ENCODE measurements around the gene SLC44A5. TPM values are rescaled to one million over a fixed set of nuclear protein-coding genes. Genes with fewer than 3 reads are reported as not detected.

The SLC44A5 gene
- total RNA-seq, 1 experiment from 2014 or later, result 0.18 TPM

- Histone ChIP-seq H3K4me3 (ENCODE audit: low read depth in 2 of 2, low read length in 2 of 2) (no peak overlapping the region), H3K4me1 (ENCODE audit: control insufficient read depth, insufficient read depth, low read length) (peaks cover 5% of the 10 kb centered on the region; the same call in 1 of the 2 replicates), H3K27ac (ENCODE audit: low read length) (no peak overlapping the region), H3K9me3 (ENCODE audit: control insufficient read depth, insufficient read depth, low read depth, low read length) (no peaks in the 10 kb centered on the region), H3K36me3 (ENCODE audit: control insufficient read depth, insufficient read depth, low read length) (no peaks in the 10 kb centered on the region), H3K27me3 (ENCODE audit: control insufficient read depth, insufficient read depth, low read length) (peaks cover 34% of the 10 kb centered on the region)
- intact Hi-C loops (cut with micrococcal nuclease; ENCODE audit: unreplicated experiment) (no loop called here), in situ Hi-C loops (cut with HindIII; ENCODE audit: low pct_unique_long_range_greater_than_20kb, low sequenced_read_pairs) (no loop called here)
- DNase-seq (ENCODE audit: low read depth, low spot score) (no peak), ATAC-seq (no peak)
- ChIA-PET CTCF (no interaction called here), POLR2A (no interaction called here)
- TF ChIP-seq TCF7L2 (IDR thresholded peaks at IDR 0.05; ENCODE audit: low read depth, low read length), result no peak
- TF ChIP-seq, protein P1, sequence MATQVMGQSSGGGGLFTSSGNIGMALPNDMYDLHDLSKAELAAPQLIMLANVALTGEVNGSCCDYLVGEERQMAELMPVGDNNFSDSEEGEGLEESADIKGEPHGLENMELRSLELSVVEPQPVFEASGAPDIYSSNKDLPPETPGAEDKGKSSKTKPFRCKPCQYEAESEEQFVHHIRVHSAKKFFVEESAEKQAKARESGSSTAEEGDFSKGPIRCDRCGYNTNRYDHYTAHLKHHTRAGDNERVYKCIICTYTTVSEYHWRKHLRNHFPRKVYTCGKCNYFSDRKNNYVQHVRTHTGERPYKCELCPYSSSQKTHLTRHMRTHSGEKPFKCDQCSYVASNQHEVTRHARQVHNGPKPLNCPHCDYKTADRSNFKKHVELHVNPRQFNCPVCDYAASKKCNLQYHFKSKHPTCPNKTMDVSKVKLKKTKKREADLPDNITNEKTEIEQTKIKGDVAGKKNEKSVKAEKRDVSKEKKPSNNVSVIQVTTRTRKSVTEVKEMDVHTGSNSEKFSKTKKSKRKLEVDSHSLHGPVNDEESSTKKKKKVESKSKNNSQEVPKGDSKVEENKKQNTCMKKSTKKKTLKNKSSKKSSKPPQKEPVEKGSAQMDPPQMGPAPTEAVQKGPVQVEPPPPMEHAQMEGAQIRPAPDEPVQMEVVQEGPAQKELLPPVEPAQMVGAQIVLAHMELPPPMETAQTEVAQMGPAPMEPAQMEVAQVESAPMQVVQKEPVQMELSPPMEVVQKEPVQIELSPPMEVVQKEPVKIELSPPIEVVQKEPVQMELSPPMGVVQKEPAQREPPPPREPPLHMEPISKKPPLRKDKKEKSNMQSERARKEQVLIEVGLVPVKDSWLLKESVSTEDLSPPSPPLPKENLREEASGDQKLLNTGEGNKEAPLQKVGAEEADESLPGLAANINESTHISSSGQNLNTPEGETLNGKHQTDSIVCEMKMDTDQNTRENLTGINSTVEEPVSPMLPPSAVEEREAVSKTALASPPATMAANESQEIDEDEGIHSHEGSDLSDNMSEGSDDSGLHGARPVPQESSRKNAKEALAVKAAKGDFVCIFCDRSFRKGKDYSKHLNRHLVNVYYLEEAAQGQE (IDR thresholded peaks at IDR 0.05; ENCODE audit: insufficient read depth in 1 of 2, low read depth in 2 of 2, low read length in 1 of 2), result no peak
- no peak for TF ChIP-seq SIN3A (IDR thresholded peaks at IDR 0.05; ENCODE audit: borderline replicate concordance, insufficient read depth, low read depth, low read length)
- no peak for TF ChIP-seq CTCF (IDR thresholded peaks at IDR 0.05)
- no peak for TF ChIP-seq POLR2AphosphoS5 (IDR thresholded peaks at IDR 0.05; ENCODE audit: low read depth, low read length)
- no TSS peak for BruUV-seq (replicated peaks)
These were observed 3.0 kb upstream of the SLC44A5 start for GRCh38 chr1:75613916-75614315.

DNA sequence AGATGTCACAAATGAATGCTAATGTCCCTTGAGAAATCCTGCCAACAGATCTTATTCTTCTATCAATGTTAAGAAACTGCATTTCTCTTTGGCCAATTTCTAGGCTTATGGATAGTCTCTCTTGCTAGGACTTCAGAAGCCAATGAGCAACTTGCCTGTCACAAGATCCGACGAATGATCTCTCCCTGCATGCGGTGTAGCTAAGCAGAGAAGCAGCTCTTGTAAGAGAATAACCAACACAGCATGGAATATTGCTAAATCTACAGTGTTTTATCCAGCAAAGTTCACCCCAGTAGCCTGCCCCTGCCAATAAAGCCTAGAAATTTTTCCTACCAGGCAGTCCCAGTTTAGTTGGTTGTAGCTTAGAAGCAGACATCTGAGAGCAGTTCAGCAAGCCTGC lies 2.1 kb upstream of the SLC44A5 start:
- Histone ChIP-seq H3K27ac (ENCODE audit: low read length) (no peak overlapping the region), H3K36me3 (ENCODE audit: control insufficient read depth, insufficient read depth, low read length) (no peaks in the 10 kb centered on the region), H3K4me1 (ENCODE audit: control insufficient read depth, insufficient read depth, low read length) (peaks cover 5% of the 10 kb centered on the region; the same call in 1 of the 2 replicates), H3K9me3 (ENCODE audit: control insufficient read depth, insufficient read depth, low read depth, low read length) (no peaks in the 10 kb centered on the region), H3K4me3 (ENCODE audit: low read depth in 2 of 2, low read length in 2 of 2) (no peak overlapping the region), H3K27me3 (ENCODE audit: control insufficient read depth, insufficient read depth, low read length) (peaks cover 34% of the 10 kb centered on the region)
- ATAC-seq (no peak), DNase-seq (ENCODE audit: low read depth, low spot score) (no peak)
- ChIA-PET CTCF (no interaction called here), POLR2A (no interaction called here)
- no TSS peak for BruUV-seq (replicated peaks)
- in situ Hi-C loops (cut with HindIII; ENCODE audit: low pct_unique_long_range_greater_than_20kb, low sequenced_read_pairs) (no loop called here), intact Hi-C loops (cut with micrococcal nuclease; ENCODE audit: unreplicated experiment) (no loop called here)
- no peak for TF ChIP-seq SIN3A (IDR thresholded peaks at IDR 0.05; ENCODE audit: borderline replicate concordance, insufficient read depth, low read depth, low read length)
- no peak for TF ChIP-seq TCF7L2 (IDR thresholded peaks at IDR 0.05; ENCODE audit: low read depth, low read length)
- TF ChIP-seq CTCF (IDR thresholded peaks at IDR 0.05), result no peak
- TF ChIP-seq, protein P1 (IDR thresholded peaks at IDR 0.05; ENCODE audit: insufficient read depth in 1 of 2, low read depth in 2 of 2, low read length in 1 of 2), result no peak
- no peak for TF ChIP-seq POLR2AphosphoS5 (IDR thresholded peaks at IDR 0.05; ENCODE audit: low read depth, low read length)

Data from Panc1 (cell line).